GM18909 (cell line): ENCODE results near the gene KPRP.

Experiments used
- ATAC-seq: cut with Tn5 transposase; IDR thresholded peaks from one replicate; pipeline ENCODE4 v1.9.1; 2021; ENCODE audit warnings: mild to moderate bottlenecking; ENCODE audit not compliant: unreplicated experiment, poor library complexity

KPRP gene

GRCh38 chr1:152757747-152758146, at the start of gene KPRP:
TSS of gene KPRP (plus strand) at chr1:152758025. CDS start at chr1:152759589, 1,564 bp downstream.
- ATAC-seq, result no peak

GRCh38 chr1:152718238-152718637, 39.6 kb upstream of the KPRP start:
- no peak for ATAC-seq

GRCh38 chr1:152725261-152725660, 32.6 kb upstream of the KPRP start:
- no peak for ATAC-seq

GRCh38 chr1:152728986-152729385, 28.8 kb upstream of the KPRP start:
- ATAC-seq, result no peak

GRCh38 chr1:152735648-152736047, 22.2 kb upstream of the KPRP start:
- no peak for ATAC-seq

- no peak for ATAC-seq
Observed at GRCh38 chr1:152737997-152738396, 19.8 kb upstream of the KPRP start.

GRCh38 chr1:152739841-152740240, 18.0 kb upstream of the KPRP start:
- ATAC-seq, result no peak

- no peak for ATAC-seq
Observed at GRCh38 chr1:152741656-152742055, 16.2 kb upstream of the KPRP start.

GRCh38 chr1:152743371-152744145, 14.3 kb upstream of the KPRP start:
- ATAC-seq, result no peak

GRCh38 chr1:152745289-152745704, 12.5 kb upstream of the KPRP start:
- no peak for ATAC-seq

GRCh38 chr1:152745765-152746444, 11.9 kb upstream of the KPRP start:
- ATAC-seq, result no peak

GRCh38 chr1:152747831-152748230, 10.0 kb upstream of the KPRP start:
- ATAC-seq, result no peak

GRCh38 chr1:152752225-152752624, 5.6 kb upstream of the KPRP start:
- no peak for ATAC-seq

- no peak for ATAC-seq
Observed at GRCh38 chr1:152753586-152753985, 4.2 kb upstream of the KPRP start.

- ATAC-seq, result no peak
Observed at GRCh38 chr1:152756872-152757271, 953 bp upstream of the KPRP start.

- ATAC-seq, result no peak
Observed at GRCh38 chr1:152758636-152759035, 811 bp downstream of the KPRP start.

- no peak for ATAC-seq
Observed at GRCh38 chr1:152759453-152760173, 1.8 kb downstream of the KPRP start.

- ATAC-seq, result no peak
Observed at GRCh38 chr1:152760551-152761190, 2.8 kb downstream of the KPRP start.

GRCh38 chr1:152761609-152762213, 3.9 kb downstream of the KPRP start:
- no peak for ATAC-seq

- ATAC-seq, result no peak
Observed at GRCh38 chr1:152768847-152769533, 11.2 kb downstream of the KPRP start.
